PC-3 (cell line): ENCODE results near the gene GALNT18.

Experiments used
- EZH2 ChIP-seq: fragments of 300-600 bp; sonication (generic); IDR thresholded peaks from one replicate; pipeline ENCODE4 v1.6.1; 2017; ENCODE audit warnings: antibody characterized with exemption, mild to moderate bottlenecking, low read length; ENCODE audit not compliant: unreplicated experiment
- EZH2phosphoT487 ChIP-seq: fragments of 300-600 bp; sonication (generic); IDR thresholded peaks from 2 replicates; pipeline ENCODE4 v1.6.1; 2018; ENCODE audit warnings: mild to moderate bottlenecking, antibody characterized with exemption, low read length, borderline replicate concordance
- TF ChIP-seq, protein P1 (sequence below): fragments of 300-600 bp; sonication (generic); conservative IDR thresholded peaks from 2 replicates; pipeline ENCODE4 v1.5.1; 2017; ENCODE audit warnings: antibody characterized with exemption, low read depth, mild to moderate bottlenecking, low read length

- TF ChIP-seq, protein P1, sequence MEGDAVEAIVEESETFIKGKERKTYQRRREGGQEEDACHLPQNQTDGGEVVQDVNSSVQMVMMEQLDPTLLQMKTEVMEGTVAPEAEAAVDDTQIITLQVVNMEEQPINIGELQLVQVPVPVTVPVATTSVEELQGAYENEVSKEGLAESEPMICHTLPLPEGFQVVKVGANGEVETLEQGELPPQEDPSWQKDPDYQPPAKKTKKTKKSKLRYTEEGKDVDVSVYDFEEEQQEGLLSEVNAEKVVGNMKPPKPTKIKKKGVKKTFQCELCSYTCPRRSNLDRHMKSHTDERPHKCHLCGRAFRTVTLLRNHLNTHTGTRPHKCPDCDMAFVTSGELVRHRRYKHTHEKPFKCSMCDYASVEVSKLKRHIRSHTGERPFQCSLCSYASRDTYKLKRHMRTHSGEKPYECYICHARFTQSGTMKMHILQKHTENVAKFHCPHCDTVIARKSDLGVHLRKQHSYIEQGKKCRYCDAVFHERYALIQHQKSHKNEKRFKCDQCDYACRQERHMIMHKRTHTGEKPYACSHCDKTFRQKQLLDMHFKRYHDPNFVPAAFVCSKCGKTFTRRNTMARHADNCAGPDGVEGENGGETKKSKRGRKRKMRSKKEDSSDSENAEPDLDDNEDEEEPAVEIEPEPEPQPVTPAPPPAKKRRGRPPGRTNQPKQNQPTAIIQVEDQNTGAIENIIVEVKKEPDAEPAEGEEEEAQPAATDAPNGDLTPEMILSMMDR = no peak
- TF ChIP-seq EZH2 = no peak
- no peak for TF ChIP-seq EZH2phosphoT487
Measured at GRCh38 chr11:11267312-11267711, 354.5 kb downstream of the GALNT18 start.
